Vagina (tissue), 2 donors: ENCODE measurements around the gene RBM33.

Experiments used
- CTCF ChIP-seq, 3 experiments: fragments of 450-650 bp in 2 of 3; fragments of 200-600 bp in 1 of 3; sonication (generic) in 1 of 3; IDR thresholded peaks; one replicate each; pipeline ENCODE4 v1.5.1; 2017 to 2019; ENCODE audit warnings: antibody characterized with exemption in 3 of 3, mild to moderate bottlenecking in 2 of 3, moderate library complexity in 2 of 3
- POLR2A ChIP-seq, 2 donors: fragments of 450-650 bp; IDR thresholded peaks; one replicate each; pipeline ENCODE4 v1.6.1; 2017; ENCODE audit warnings: antibody characterized with exemption in 2 of 2, mild to moderate bottlenecking in 2 of 2, moderate library complexity in 2 of 2
- POLR2AphosphoS5 ChIP-seq, 2 donors: sonication (generic); formaldehyde crosslinking; IDR thresholded peaks; one replicate each; pipeline ENCODE4 v1.9.0; 2017; ENCODE audit warnings: antibody characterized with exemption in 2 of 2, mild to moderate bottlenecking in 2 of 2, low read depth in 1 of 2; ENCODE audit not compliant: insufficient read depth in 1 of 2

- TF ChIP-seq POLR2A (IDR thresholded peaks at IDR 0.05) (no peak), CTCF (IDR thresholded peaks at IDR 0.05) (no peak), POLR2AphosphoS5 (IDR thresholded peaks at IDR 0.05; ENCODE audit: insufficient read depth in 1 of 2, low read depth in 1 of 2) (no peak)
Observed at GRCh38 chr7:155799514-155799913, 155.1 kb downstream of the RBM33 start.
